Urothelium cell line (cell line): ENCODE data around the gene TANGO6.

Experiments
- DNase-seq: peaks from one replicate; pipeline ENCODE4 v3.0.0; 2011; ENCODE audit warnings: low spot score, mixed read lengths
- FAIRE-seq: peaks from 2 replicates; lab custom pipeline; 2011; peaks lifted over from hg19 to GRCh38; lab: Jason Lieb, UNC

TANGO6 gene

DNA sequence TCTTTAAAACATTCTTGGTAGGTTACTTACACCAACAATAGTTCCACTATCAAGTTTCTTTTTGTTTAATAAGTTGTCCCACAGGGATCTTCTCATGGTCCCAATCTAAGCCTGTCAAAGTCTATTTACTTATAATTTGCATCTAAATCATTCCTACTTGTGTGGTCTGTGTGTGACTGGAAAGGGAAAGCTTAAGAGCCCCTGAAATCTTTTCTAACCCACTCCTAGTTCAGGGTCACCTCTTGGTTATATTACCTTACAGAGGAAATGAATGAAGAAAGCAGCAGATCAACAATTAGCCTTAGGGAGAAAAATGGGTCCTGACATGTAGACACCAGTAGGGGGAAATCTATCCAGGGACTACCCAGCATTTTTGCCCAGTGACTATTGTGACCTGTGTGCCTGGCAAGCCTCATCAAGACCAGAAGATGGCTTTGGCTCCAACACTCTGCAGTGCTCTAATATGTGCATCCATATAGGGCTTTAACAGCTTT is 151.7 kb downstream of the TANGO6 start:
- no peak for FAIRE-seq
- DNase-seq = peak; percentile 23

DNA sequence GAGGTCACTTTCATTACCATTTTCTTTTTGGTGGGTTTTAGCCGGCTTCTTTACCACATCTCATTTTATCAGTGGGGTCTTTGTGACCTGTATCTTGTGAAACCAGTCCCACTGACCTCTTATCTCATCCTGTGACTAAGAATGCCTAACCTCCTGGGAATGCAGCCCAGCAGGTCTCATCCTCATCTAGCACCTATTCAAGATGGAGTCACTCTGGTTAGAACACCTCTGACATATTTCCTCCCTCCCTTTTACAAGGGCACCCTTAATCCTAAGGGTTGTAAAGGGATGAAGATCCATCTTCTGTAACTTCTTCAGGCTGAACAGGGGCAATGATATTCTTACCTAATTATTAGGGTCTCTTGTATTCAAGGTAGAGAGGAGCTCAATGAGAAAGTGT is 154.2 kb downstream of the TANGO6 start:
- no peak for FAIRE-seq
- no peak for DNase-seq

DNA sequence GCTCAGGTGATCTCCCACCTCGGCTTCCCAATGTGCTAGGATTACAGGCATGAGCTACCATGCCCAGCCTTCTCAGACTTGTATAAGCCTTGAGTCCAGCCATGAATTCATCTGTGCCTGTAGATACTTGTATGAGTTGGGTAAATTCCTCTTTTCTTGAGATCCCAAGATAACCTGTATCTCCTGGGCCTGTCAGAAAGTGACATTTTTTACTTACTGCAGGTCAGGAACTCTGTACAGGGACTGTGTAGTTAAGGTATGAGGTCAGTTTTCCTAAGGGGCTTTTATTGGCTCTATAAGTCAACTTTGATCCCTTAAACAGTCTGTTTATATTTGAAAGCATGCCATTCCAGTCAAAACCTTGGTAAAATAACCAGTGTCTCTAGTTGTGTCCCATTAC is 155.8 kb downstream of the TANGO6 start:
- no peak for FAIRE-seq
- no peak for DNase-seq

DNA sequence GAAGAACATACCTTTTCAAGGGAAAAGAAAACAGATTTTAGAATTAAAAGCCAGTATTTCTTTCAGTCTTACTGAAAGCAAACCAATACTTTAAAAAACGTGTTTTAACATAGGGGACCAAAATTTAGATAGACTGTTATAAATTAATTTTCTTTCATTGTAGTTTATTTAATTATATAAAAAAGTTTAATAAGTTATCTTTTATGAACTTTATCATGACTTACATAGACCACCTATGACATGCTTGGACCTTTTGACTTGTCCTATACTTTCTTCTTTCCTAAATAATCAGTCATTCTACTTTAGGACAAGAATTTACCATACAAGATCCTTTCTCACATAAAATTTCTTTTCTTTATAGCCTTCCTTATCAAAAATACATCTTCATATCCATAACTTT is 160.2 kb downstream of the TANGO6 start:
- no peak for FAIRE-seq
- DNase-seq = no peak

DNA sequence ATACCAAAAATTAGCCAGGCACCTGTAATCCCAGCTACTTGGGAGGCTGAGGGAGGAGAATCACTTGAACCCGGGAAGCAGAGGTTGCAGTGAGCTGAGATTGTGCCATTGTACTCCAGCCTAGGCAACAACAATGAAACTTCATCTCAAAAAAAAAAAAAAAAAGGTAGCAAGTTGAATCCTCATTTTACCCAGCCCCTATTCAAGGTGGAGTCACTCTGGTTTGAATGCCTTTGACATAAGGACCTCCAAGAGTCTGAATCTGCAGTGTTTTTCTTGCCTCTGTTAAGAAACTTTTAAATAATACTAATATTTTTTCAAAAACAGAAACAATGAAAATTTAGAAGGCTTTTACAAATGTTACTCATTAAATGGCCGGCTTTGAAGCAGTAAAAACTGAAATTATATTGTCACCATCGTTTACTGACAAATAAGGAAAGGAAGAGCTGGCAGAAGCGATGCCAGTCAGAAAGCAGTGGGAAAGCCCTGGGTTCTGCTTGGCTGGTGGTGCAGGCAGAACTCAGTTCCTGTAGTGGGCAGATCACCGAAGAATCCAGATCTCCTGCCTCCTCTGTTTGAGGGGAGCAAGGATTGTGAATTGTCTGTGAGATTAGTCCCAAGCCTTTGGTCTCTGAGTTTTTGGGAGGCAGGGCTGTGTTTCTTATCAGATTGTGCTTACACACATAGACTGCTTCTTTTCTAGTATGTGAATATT is 162.5 kb downstream of the TANGO6 start:
- no peak for DNase-seq
- FAIRE-seq = no peak

DNA sequence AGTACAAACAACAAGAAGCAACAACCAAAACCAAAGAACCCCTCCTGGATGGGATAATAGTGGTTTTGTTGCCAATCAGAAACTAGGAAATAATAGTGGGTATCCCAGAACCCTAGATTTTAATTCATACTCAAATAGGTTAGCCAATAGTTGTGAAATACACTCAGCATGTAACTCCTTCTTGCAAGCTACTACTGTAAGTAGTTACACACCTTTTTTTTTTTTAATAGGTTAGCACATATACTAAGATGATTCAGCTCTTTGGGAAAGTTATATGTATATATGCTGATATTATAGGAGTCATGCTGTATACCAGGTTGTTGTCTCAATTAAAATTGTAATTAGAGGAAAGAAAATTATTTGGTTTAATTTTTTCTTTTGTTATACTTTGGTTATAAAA is 169.6 kb downstream of the TANGO6 start:
- FAIRE-seq = no peak
- no peak for DNase-seq

DNA sequence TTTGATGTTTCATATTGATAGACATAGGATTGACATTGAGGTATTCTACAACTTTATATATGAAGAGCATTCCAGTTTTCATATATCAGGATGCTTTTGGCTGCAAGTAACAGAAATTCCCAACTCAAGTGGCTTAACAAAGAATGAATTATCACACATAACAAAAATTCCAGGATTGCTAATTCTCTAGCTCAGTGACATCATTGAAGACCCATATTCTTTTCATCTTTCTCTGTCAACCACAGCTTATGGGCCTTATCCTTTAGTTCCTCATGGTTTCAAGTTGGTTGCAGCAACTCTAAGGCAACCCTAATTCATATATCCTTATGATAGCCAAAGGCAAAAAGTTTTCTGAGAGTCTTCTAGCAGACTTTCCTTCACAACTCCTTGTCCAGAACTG is 170.7 kb downstream of the TANGO6 start:
- DNase-seq (no peak), FAIRE-seq (no peak)

DNA sequence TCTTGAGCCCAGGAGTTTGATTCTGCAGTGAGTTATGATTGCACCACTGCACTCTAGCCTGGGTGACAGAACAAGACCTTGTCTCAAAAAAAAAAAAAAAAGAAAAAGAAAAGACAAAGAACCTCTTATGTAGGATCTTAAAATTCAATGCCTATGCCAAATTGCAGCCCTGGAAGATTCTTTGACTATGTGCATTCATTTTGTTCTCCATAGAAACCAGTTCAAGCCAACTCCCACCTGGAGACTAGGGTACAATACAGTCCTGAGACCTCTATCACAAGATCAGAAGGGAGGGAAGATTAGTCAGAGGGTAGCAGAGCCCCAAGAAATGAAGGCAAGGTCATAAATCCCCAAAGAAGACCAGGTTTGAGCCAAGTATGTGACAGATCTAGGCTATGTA is 171.5 kb downstream of the TANGO6 start:
- no peak for DNase-seq
- no peak for FAIRE-seq

DNA sequence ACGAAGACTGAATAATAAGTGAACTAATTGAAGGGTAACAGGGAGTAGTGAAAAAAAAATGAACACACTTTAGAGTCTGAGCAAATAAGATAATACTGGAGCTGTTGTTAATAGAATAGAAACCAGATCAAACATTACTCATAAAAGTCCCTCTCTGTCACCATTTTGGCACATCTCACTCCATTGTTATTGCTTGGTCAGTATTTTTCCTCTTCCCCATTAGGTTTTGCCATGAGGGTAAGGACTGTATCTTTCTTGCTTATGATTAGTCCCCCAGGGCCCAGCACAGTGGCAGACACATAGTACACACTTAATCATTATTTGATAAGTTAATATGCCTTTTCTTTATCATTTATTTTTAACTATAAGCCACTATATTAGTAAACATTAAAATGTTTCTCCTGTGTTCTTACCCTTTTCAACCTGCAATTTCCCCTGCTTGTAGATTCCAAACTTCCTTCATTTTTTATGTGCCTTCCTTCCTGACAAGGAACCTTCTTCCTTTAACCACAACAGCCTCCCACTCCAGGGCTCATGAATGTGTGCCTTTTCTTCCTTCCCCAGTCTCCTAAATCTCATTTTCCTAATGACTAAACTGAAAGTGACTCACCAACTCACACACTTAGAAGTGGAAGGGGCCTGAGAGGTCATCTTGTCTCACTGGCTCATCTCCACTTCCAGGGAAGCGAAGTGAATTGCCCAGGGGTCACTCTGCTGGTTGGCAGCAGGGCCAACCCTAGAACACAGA is 173.9 kb downstream of the TANGO6 start:
- DNase-seq = peak; percentile 61
- no peak for FAIRE-seq

DNA sequence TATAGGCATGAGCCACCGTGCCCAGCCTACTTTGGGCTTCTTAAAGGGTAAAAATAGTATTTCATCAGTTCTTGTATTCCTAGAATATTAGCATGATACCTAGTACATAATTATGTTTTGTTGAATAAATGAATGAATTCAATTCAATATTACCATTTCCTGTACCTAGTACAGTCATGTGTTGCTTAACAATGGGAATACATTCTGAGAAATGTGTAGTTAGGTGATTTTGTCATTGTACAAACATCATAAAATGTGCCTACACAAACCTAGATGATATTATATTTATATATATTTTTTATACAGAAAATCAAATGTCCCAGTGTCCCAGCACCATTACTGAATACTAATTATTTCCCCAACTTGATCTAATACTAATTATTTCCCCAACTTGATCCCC is 176.5 kb downstream of the TANGO6 start:
- no peak for FAIRE-seq
- no peak for DNase-seq

DNA sequence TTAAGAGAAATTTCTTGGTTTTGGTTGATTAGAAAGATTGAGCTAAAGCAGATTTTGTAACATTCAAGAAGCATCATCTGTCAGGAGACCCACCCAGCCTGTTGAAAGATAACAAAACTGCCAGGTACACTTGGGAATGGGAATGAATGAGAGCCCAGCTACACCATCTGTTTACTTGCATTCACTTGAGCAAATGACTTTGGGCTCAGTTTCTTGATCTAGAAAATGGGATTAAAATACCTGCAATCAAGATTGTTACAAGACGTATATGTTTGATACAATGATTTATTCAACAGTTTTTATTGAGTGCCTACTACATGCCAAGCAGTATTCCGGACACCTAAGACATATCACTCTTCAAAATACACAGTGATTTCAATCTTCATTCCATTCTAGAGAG is 185.8 kb downstream of the TANGO6 start:
- FAIRE-seq = no peak
- DNase-seq = no peak

DNA sequence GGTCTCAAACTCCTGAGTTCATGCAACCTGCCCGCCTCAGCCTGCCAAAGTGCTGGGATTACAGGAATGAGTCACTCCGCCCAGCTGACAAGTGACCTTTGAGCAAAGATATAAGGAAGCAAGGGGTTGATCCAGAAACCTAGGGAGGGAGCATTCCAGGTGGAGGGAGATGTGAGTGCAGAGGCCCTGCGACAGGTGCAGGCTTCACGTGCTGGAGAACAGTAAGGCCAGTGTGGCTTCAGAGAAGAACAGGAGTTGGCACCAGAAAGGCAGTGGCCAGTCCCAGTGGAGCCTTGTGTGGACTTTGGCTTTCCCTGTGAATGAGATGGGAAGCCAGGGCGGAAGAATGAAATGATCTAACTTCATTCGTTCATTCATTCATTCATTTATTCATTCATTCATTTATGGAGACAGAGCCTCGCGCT is 188.6 kb downstream of the TANGO6 start:
- DNase-seq (no peak), FAIRE-seq (no peak)

DNA sequence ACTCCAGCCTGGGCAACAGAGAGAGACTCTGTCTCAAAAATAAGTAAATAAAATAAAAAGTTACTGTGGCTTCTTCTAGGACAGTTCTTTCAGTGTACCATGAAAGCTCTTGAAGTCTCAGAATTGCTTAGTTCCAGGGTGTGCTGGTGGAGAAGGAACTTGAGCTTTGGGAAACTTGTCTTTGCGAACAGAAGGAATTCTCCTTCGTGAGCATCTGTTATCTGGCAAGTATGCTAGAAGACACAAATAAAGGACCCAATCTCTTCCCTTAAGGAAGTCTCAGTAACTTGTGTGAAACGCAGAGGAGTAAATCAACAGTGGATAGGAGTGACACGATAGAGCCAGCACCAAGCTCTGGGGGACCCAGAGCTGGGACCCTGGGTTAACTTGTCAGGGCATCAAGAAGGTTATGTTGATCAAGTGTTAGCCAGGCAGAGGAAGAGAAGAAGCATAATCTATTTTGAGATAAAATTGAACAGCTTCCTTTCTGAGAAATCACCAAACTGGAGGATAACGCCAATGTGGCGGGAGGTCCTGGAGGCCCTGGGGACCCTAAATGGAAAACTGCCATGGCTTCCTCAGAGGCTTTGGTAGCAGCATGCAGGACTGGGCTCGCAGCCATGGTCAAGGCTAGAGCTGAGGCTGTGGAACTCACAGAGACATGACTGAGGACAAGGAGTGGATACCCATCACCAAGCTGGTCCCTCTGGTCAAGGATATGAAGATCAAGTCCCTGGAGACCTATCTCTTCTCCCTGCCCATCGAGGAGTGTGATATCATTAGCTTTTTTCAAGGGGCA is 190.0 kb downstream of the TANGO6 start:
- FAIRE-seq (no peak), DNase-seq (no peak)

DNA sequence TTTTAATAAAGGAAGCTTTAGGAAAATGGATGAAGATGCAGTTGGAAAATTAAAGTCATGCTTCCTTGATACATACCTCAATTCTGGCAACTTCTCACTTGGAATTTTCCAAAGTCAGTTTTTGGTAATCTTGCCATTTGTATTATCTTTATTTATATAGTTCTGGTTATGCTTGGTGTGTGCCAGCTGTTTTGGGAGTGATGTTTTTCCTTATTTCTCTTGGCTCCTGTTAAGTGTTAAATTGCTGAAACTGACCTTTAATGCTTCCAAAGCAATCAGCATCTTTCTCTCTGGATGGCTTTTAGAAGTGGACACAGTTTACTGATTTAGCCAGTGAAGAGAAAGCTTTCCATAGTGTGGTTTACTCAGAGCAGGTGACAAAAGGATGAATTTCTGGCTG is 192.0 kb downstream of the TANGO6 start:
- DNase-seq (no peak), FAIRE-seq (no peak)

DNA sequence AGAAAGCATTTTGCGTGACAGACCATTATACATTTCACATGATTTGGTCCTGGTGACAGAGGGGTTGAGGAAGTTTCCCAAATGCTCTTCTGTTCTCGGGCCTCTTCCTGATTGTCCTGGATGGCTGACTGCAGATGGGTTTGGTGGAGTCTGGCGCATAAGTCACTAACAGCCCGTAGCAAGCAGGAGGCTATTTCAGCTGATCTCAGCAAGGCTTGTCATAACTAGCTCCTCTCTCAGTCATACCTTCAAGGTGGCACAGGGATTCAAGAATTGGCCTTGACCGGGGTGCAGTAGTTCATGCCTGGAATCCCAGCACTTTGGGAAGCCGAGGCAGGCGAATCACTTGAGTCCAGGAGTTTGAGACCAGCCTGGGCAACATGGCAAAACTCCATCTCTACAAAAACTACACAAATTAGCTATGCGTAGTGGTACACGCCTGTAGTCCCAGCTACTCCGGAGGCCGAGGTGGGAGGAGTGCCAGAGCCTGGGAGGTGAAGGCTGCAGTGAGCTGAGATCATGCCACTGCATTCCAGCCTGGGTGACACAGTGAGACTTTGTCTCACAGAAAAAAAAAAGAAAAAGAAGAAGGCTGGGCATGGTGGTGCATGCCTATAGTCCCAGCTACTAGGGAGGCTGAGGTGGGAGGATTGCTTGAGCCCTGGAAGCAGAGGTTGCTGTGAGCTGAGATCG is 193.2 kb downstream of the TANGO6 start:
- FAIRE-seq (no peak), DNase-seq (no peak)

DNA sequence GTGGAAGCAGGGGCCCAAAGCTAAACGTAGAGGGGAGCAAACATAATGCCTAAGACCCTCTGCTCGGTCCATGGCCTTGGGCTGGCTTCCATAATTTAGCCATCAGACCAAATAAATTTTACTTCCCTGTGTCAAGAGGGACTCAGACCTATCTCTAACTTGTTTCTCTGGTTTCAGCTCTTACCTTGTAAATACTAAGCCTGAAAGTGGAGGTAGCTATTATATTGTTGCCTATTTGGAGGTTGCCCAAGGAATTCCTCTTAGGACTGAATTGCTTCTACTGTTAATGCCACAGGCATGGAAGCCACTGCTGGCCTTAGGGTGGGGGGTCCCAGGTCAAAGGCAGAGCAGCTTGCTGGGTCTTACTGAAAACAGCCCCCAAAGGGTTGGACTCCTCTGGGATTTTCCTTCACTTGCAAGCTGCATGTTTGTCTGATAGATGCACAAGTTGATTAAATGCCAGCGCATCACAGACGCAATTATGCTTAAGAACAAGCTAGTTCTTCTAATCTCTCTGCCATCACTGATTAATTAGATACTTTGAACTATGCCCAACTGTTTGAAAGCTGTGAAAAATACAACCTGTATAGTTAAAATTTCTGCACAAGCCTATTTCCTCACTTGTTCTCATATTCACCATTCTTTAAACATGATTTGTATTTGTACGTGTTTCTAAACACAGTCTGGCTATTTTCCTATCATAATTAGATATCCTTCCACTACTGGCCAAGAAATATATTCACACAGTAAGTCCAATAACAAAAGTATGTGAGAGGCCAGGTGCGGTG is 194.2 kb downstream of the TANGO6 start:
- DNase-seq (no peak), FAIRE-seq (no peak)

DNA sequence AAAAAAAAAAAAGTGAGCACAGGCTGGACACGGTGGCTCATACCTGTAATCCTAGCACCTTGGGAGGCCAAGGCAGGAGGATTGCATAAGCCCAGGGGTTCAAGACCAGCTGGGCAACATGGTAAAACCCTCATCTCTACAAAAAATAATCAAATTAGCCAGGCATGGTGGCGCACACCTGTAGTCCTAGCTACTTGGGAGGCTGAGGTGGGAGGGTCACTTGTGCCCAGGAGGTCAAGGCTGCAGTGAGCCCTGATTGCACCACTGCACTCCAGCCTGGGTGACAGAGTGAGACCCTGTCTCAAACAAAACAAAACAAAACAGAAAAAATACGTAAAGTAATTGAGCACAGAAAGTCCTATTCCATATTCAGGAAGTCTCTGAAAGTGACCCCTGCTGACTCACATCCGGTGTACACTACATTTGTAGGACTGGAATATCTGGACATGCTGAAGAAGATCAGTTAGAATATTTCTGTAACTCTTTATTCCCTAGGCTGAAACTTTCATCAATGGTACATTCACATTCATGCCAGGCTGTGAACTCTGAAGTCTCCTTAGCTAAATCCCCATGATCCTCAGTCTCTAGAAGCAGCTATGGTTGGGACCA is 196.1 kb downstream of the TANGO6 start:
- no peak for DNase-seq
- FAIRE-seq = no peak

DNA sequence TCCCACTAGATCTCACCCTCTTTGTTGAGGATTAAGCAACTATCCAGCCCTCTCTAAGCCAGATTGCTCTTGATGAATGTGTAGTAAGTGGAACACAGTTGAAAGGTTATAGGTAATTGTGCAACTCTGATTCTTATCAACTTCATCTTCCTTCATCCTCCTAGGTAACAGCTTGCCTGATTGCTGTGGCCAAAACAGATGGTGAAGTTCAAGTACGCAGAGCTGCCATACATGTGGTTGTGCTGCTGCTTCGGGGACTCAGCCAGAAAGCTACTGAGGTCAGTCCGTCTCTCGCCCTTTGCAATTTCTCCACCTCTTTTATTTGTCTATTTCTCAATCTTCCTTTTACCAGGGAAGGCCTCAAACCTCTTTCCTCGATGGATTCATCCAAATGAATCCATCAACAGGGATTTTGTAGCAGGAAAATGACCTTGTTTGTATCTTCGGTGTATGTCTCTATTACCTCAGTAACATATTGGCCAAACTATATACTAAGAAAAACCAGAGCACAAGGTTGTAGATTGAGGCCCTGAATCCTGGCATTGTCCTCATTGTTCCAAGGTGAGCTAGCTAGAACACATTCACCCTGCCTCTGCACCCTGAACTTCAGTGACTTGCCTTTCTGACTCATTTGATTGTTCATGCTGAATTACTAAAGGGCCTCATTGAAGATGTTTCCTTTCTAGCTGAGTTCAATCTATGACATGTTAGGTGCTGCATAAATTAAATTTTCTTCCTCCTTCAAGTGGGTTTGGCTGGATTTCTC is 197.0 kb downstream of the TANGO6 start:
- FAIRE-seq = no peak
- DNase-seq = no peak
